CD4-positive, CD25-positive, alpha-beta regulatory T cell (primary cell): Measurements from ENCODE around the gene TBC1D19. TPM values are rescaled to one million over a fixed set of nuclear protein-coding genes. Genes with fewer than 3 reads are reported as not detected.
A peak's percentile ranks its signal among the peaks of the same experiment; 100 is the strongest.
"Not testable (repeated sequence)": the region's sequence is repeated elsewhere in the genome, so short reads cannot be mapped to it uniquely, and the experiment has no call there.

Source experiments
- ATAC-seq, 2 donors: fragments of 150-1000 bp; cut with Tn5 transposase; one replicate each; pipeline ENCODE4 v1.10.0; 2021; ENCODE audit warnings: low read depth in 2 of 2, moderate number of reproducible peaks in 2 of 2, moderate library complexity in 1 of 2
- DNase-seq, 3 donors: peaks; one replicate each; pipeline versions ENCODE4 v3.0.0 to v3.0.0-alpha.2; 2012 to 2022; ENCODE audit warnings: mixed read lengths in 1 of 3
- H3K27ac ChIP-seq: one replicate; pipeline ENCODE4 v1.7.0; 2013; ENCODE audit warnings: mild to moderate bottlenecking, low read length; ENCODE audit not compliant: insufficient read depth, poor library complexity, severe bottlenecking
- H3K27me3 ChIP-seq: one replicate; pipeline ENCODE4 v1.7.0; 2013; ENCODE audit warnings: low read length; ENCODE audit not compliant: control insufficient read depth, insufficient read depth
- H3K36me3 ChIP-seq: one replicate; pipeline ENCODE4 v1.7.0; 2013; ENCODE audit warnings: mild to moderate bottlenecking, low read length, moderate library complexity; ENCODE audit not compliant: control insufficient read depth, insufficient read depth
- H3K4me1 ChIP-seq: 2 replicates; pipeline ENCODE4 v1.7.0; 2013; ENCODE audit warnings: mild to moderate bottlenecking, low read length; ENCODE audit not compliant: insufficient read depth, control insufficient read depth, poor library complexity, severe bottlenecking
- H3K4me3 ChIP-seq: one replicate; pipeline ENCODE4 v1.7.0; 2013; ENCODE audit warnings: low read depth, mild to moderate bottlenecking, low read length, moderate library complexity
- H3K9me3 ChIP-seq, 2 experiments: 1 replicate in 1 of 2; 2 replicates in 1 of 2; pipeline ENCODE4 v1.7.0; 2013; ENCODE audit warnings: low read length in 2 of 2, mild to moderate bottlenecking in 1 of 2, moderate library complexity in 1 of 2; ENCODE audit not compliant: control insufficient read depth in 2 of 2
- H3K27ac Mint-ChIP-seq, 3 donors: one replicate each; pipeline ENCODE4 v1.8.0; 2020 to 2022; ENCODE audit warnings: mild to moderate bottlenecking in 3 of 3, mixed read lengths in 3 of 3, moderate library complexity in 2 of 3
- H3K27me3 Mint-ChIP-seq: one replicate; pipeline ENCODE4 v1.8.0; 2022; ENCODE audit warnings: mild to moderate bottlenecking, mixed read lengths
- H3K36me3 Mint-ChIP-seq: one replicate; pipeline ENCODE4 v1.8.0; 2020; ENCODE audit warnings: mixed read lengths
- H3K4me1 Mint-ChIP-seq, 4 donors: one replicate each; pipeline ENCODE4 v1.8.0; 2020 to 2022; ENCODE audit warnings: mixed read lengths in 4 of 4, mild to moderate bottlenecking in 1 of 4
- H3K4me3 Mint-ChIP-seq, 4 donors: one replicate each; pipeline ENCODE4 v1.8.0; 2020 to 2022; ENCODE audit warnings: mild to moderate bottlenecking in 4 of 4, mixed read lengths in 4 of 4, moderate library complexity in 3 of 4
- H3K9me3 Mint-ChIP-seq, 7 donors: one replicate each; pipeline ENCODE4 v1.8.0; 2020 to 2022; ENCODE audit warnings: mixed read lengths in 7 of 7, mild to moderate bottlenecking in 3 of 7, moderate library complexity in 2 of 7
- polyA plus RNA-seq, 4 donors: library from polyadenylated mRNA; unstranded; fragments of 300-500 nt; fragmentation: Illumina TruSeq; gene quantifications; one replicate each; pipeline ENCODE4 v1.2.3, GENCODE V29; 2021
- total RNA-seq: library from RNA; stranded (reverse); gene quantifications from one replicate; pipeline ENCODE4 v1.2.3, GENCODE V29; 2022

The TBC1D19 gene
- total and polyA plus RNA-seq, 5 donors from 2014 or later: 3.1 to 7.8 (median 5.1) TPM

- Mint-ChIP-seq H3K36me3 (peaks cover 36% of the 10 kb centered on the region), H3K27me3 (no peaks in the 10 kb centered on the region), H3K4me1 (no peaks in the 10 kb centered on the region), H3K9me3 (peaks cover 0 to 4% (median 0%) of the 10 kb centered on the region in 7 donors), H3K27ac (no peak overlapping the region), H3K4me3 (no peak overlapping the region)
- H3K4me1 ChIP-seq: no peaks in the 10 kb centered on the region
- no peak for ATAC-seq
- no peak for DNase-seq
- no peaks in the 10 kb centered on the region for H3K9me3 ChIP-seq
- H3K4me3 ChIP-seq: no peak overlapping the region
- H3K27me3 ChIP-seq: no peaks in the 10 kb centered on the region
- peaks cover 14% of the 10 kb centered on the region for H3K36me3 ChIP-seq
- no peak overlapping the region for H3K27ac ChIP-seq
Observed at GRCh38 chr4:26685250-26685649, 101.4 kb downstream of the TBC1D19 start.

DNA sequence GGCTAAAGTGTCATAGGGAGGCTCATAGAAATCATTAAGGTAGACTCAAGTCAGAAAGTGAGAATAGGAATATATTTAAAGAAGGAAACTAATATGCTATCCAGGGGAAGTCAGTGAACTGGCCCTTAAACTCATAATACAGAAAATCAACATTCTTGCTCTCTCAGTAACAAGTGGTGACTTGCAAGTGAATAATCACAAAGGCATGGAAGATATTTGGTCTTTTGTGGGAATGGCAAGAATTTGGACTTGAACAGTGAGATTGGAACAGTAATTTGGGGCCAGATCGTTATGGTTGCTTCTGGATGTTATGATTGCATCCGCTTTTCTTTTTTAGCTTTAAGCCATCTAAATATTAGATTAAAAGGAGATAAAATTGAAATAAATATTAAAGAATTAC, 103.8 kb downstream of the TBC1D19 start:
- H3K36me3 ChIP-seq: peaks cover 14% of the 10 kb centered on the region
- Mint-ChIP-seq H3K4me1 (no peaks in the 10 kb centered on the region), H3K27ac (no peak overlapping the region), H3K36me3 (peaks cover 41% of the 10 kb centered on the region), H3K4me3 (no peak overlapping the region), H3K27me3 (no peaks in the 10 kb centered on the region), H3K9me3 (peaks cover 0 to 6% (median 0%) of the 10 kb centered on the region in 7 donors)
- H3K9me3 ChIP-seq: no peaks in the 10 kb centered on the region
- no peak overlapping the region for H3K4me3 ChIP-seq
- H3K27me3 ChIP-seq: no peaks in the 10 kb centered on the region
- DNase-seq (no peak), ATAC-seq (no peak)
- no peaks in the 10 kb centered on the region for H3K4me1 ChIP-seq
- H3K27ac ChIP-seq: no peak overlapping the region

DNA sequence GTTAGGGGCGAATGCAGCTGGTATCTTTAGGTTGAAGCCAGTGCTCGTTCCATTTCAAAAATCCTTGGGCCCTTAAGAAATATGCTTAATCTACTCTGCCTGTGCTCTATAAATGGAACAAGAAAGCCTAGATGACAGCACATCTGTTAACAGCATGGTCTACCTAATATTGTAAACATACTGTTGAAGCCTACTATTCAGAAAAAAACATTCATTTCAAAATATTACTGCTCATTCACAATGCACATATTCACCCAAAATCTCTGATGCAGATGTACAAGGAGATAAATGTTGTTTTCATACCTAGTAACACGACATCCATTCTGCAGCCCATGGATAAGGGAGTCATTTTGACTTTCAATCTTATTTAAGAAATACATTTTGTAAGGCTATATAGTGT, 106.6 kb downstream of the TBC1D19 start:
- H3K9me3 Mint-ChIP-seq: peaks cover 0 to 6% (median 2%) of the 10 kb centered on the region in 7 donors
- Histone ChIP-seq H3K27me3 (no peaks in the 10 kb centered on the region), H3K27ac (no peak overlapping the region), H3K4me1 (no peaks in the 10 kb centered on the region), H3K4me3 (no peak overlapping the region), H3K36me3 (peaks cover 3% of the 10 kb centered on the region), H3K9me3 (no peaks in the 10 kb centered on the region)
- H3K4me3 Mint-ChIP-seq: no peak overlapping the region
- no peak for ATAC-seq
- no peaks in the 10 kb centered on the region for H3K27me3 Mint-ChIP-seq
- H3K36me3 Mint-ChIP-seq: peaks cover 42% of the 10 kb centered on the region
- H3K27ac Mint-ChIP-seq: no peak overlapping the region
- no peak for DNase-seq
- H3K4me1 Mint-ChIP-seq: no peaks in the 10 kb centered on the region

- no peaks in the 10 kb centered on the region for H3K27me3 Mint-ChIP-seq
- no peaks in the 10 kb centered on the region for H3K4me1 Mint-ChIP-seq
- ATAC-seq (no peak), DNase-seq (no peak)
- peaks cover 3% of the 10 kb centered on the region for H3K36me3 ChIP-seq
- H3K9me3 ChIP-seq: no peaks in the 10 kb centered on the region
- no peak overlapping the region for H3K4me3 ChIP-seq
- H3K36me3 Mint-ChIP-seq: peaks cover 34% of the 10 kb centered on the region
- no peaks in the 10 kb centered on the region for H3K27me3 ChIP-seq
- no peak overlapping the region for H3K4me3 Mint-ChIP-seq
- no peaks in the 10 kb centered on the region for H3K4me1 ChIP-seq
- H3K27ac ChIP-seq: no peak overlapping the region
- H3K9me3 Mint-ChIP-seq: peaks cover 0 to 6% (median 3%) of the 10 kb centered on the region in 7 donors
- no peak overlapping the region for H3K27ac Mint-ChIP-seq
Observed at GRCh38 chr4:26692014-26692726, 108.3 kb downstream of the TBC1D19 start.

- Mint-ChIP-seq H3K36me3 (peaks cover 24% of the 10 kb centered on the region), H3K9me3 (peaks cover 0 to 11% (median 7%) of the 10 kb centered on the region in 7 donors)
- not testable (repeated sequence) for H3K36me3 ChIP-seq, H3K27ac ChIP-seq, H3K27ac Mint-ChIP-seq, H3K4me1 ChIP-seq, H3K27me3 ChIP-seq, ATAC-seq, H3K4me1 Mint-ChIP-seq, H3K9me3 ChIP-seq, H3K4me3 Mint-ChIP-seq, DNase-seq, H3K27me3 Mint-ChIP-seq, H3K4me3 ChIP-seq
Observed at GRCh38 chr4:26694131-26694530, 110.2 kb downstream of the TBC1D19 start.

- no peak for DNase-seq
- H3K4me1 ChIP-seq: no peaks in the 10 kb centered on the region
- no peaks in the 10 kb centered on the region for H3K36me3 ChIP-seq
- no peak for ATAC-seq
- H3K4me3 ChIP-seq: no peak overlapping the region
- Mint-ChIP-seq H3K27me3 (no peaks in the 10 kb centered on the region), H3K27ac (no peak overlapping the region), H3K4me3 (no peak overlapping the region), H3K4me1 (peaks cover 0 to 5% (median under 1%) of the 10 kb centered on the region in 4 donors), H3K36me3 (no peaks in the 10 kb centered on the region), H3K9me3 (peaks cover 0 to 9% (median 5%) of the 10 kb centered on the region in 7 donors)
- H3K27me3 ChIP-seq: no peaks in the 10 kb centered on the region
- no peaks in the 10 kb centered on the region for H3K9me3 ChIP-seq
- H3K27ac ChIP-seq: no peak overlapping the region
Observed at GRCh38 chr4:26700110-26700509, 116.2 kb downstream of the TBC1D19 start.

DNA sequence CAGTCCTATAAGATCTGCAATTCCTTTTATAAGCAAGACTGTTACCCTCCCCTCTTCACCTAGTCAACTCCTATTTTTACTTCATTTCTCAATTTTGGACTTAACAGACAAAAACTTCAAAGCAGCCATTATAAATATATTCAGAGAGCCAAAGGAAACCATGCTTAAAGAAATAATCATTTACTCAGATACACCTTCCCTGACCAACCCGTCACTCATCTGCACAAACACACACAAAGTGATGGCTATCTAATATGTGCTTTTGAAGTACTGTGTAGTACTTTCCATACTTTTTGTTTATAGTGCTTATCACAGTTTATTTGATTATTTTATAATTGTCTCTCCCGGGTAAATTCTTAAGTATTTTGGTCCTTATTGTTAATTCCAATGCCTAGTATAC, 117.2 kb downstream of the TBC1D19 start:
- no peaks in the 10 kb centered on the region for H3K4me1 ChIP-seq
- no peak for DNase-seq
- ATAC-seq: no peak
- H3K9me3 ChIP-seq: no peaks in the 10 kb centered on the region
- no peaks in the 10 kb centered on the region for H3K27me3 ChIP-seq
- no peaks in the 10 kb centered on the region for H3K36me3 ChIP-seq
- Mint-ChIP-seq H3K4me1 (peaks cover 0 to 5% (median under 1%) of the 10 kb centered on the region in 4 donors), H3K27ac (peak overlapping the region in 1 of 3 donors; percentile 28), H3K36me3 (peaks cover 4% of the 10 kb centered on the region), H3K4me3 (no peak overlapping the region), H3K27me3 (no peaks in the 10 kb centered on the region), H3K9me3 (peaks cover 0 to 6% (median 5%) of the 10 kb centered on the region in 7 donors)
- no peak overlapping the region for H3K27ac ChIP-seq
- no peak overlapping the region for H3K4me3 ChIP-seq

- Mint-ChIP-seq H3K27me3 (no peaks in the 10 kb centered on the region), H3K9me3 (peaks cover 0 to 7% (median 5%) of the 10 kb centered on the region in 7 donors), H3K4me1 (peaks cover 0 to 5% (median under 1%) of the 10 kb centered on the region in 4 donors), H3K4me3 (no peak overlapping the region), H3K36me3 (peaks cover 4% of the 10 kb centered on the region), H3K27ac (no peak overlapping the region)
- DNase-seq: no peak
- Histone ChIP-seq H3K4me1 (no peaks in the 10 kb centered on the region), H3K36me3 (no peaks in the 10 kb centered on the region), H3K27me3 (no peaks in the 10 kb centered on the region), H3K9me3 (no peaks in the 10 kb centered on the region), H3K27ac (no peak overlapping the region), H3K4me3 (no peak overlapping the region)
- no peak for ATAC-seq
Observed at GRCh38 chr4:26701786-26702227, 117.9 kb downstream of the TBC1D19 start.
